H54 (cell line): ENCODE data around the gene WDR64.
"Not testable (repeated sequence)": the region's sequence is repeated elsewhere in the genome, so short reads cannot be mapped to it uniquely, and the experiment has no call there.

ENCODE experiments used
- DNase-seq: peaks from one replicate; pipeline ENCODE4 v3.0.0; 2011; ENCODE audit warnings: low spot score, mixed read lengths; ENCODE audit not compliant: insufficient read length
- FAIRE-seq: peaks from 3 replicates; lab custom pipeline; 2011; peaks lifted over from hg19 to GRCh38; lab: Jason Lieb, UNC
- POLR2A ChIP-seq: IDR thresholded peaks from 2 replicates; pipeline ENCODE4 v1.6.1; 2011; ENCODE audit warnings: low read depth, mild to moderate bottlenecking, low read length

WDR64 gene

GRCh38 chr1:241773991-241774390, 121.9 kb downstream of the WDR64 start:
- no peak for FAIRE-seq
- DNase-seq = no peak
- no peak for TF ChIP-seq POLR2A

GRCh38 chr1:241775021-241775420, 122.9 kb downstream of the WDR64 start:
- TF ChIP-seq POLR2A = no peak
- DNase-seq (no peak), FAIRE-seq (no peak)

GRCh38 chr1:241776911-241777310, 124.8 kb downstream of the WDR64 start:
- DNase-seq (no peak), FAIRE-seq (no peak)
- no peak for TF ChIP-seq POLR2A

- no peak for DNase-seq
- FAIRE-seq = no peak
- TF ChIP-seq POLR2A = no peak
These were observed 126.0 kb downstream of the WDR64 start for GRCh38 chr1:241778117-241778516.

- DNase-seq = no peak
- FAIRE-seq = no peak
- TF ChIP-seq POLR2A = no peak
These were observed 127.8 kb downstream of the WDR64 start for GRCh38 chr1:241779897-241780296.

- DNase-seq = no peak
- no peak for TF ChIP-seq POLR2A
- FAIRE-seq = no peak
These were observed 130.3 kb downstream of the WDR64 start for GRCh38 chr1:241782396-241782795.

- no peak for FAIRE-seq
- no peak for TF ChIP-seq POLR2A
- DNase-seq = no peak
These were observed 135.6 kb downstream of the WDR64 start for GRCh38 chr1:241787691-241788090.

- no peak for TF ChIP-seq POLR2A
- DNase-seq = no peak
- no peak for FAIRE-seq
These were observed 137.0 kb downstream of the WDR64 start for GRCh38 chr1:241789061-241789460.

GRCh38 chr1:241799416-241799815, 147.3 kb downstream of the WDR64 start:
- no peak for DNase-seq
- no peak for TF ChIP-seq POLR2A
- no peak for FAIRE-seq

- FAIRE-seq (no peak), DNase-seq (no peak)
- no peak for TF ChIP-seq POLR2A
These were observed 148.6 kb downstream of the WDR64 start for GRCh38 chr1:241800640-241801039.

GRCh38 chr1:241802863-241803262, 150.8 kb downstream of the WDR64 start:
- FAIRE-seq = no peak
- DNase-seq = no peak
- no peak for TF ChIP-seq POLR2A

- FAIRE-seq, DNase-seq: not testable (repeated sequence)
These were observed 152.6 kb downstream of the WDR64 start for GRCh38 chr1:241804706-241805105.

GRCh38 chr1:241808265-241808664, 156.2 kb downstream of the WDR64 start:
- no peak for DNase-seq
- no peak for TF ChIP-seq POLR2A
- no peak for FAIRE-seq

GRCh38 chr1:241810769-241811405, 158.8 kb downstream of the WDR64 start:
- DNase-seq (no peak), FAIRE-seq (no peak)
- TF ChIP-seq POLR2A = no peak

GRCh38 chr1:241813768-241814320, 161.8 kb downstream of the WDR64 start:
- FAIRE-seq = no peak
- no peak for DNase-seq
- no peak for TF ChIP-seq POLR2A

- FAIRE-seq = no peak
- DNase-seq = no peak
- TF ChIP-seq POLR2A = no peak
These were observed 163.9 kb downstream of the WDR64 start for GRCh38 chr1:241816008-241816407.
